ENCODE results near the gene DUSP12.

The DUSP12 gene

DNA sequence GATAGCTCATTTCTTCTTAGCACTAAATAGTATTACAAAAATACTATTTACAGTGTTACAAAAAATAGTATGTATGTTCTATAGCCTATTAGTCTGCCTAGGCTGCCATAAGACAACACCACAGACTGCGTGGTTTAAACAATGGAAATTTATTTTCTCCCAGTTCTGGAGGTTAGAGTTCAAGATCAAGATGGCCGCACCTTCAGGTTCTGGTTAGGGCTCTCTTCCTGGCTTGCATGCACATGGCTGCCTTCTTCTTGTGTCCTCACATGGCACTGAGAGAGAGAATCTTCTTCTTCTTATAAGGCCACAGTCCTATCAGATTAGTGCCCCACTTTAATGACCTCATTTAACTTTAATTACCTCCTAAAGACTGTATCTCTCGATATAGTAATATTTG, 20.7 kb downstream of the DUSP12 start:
- peak in 1 of 2 experiments; percentile 37 for DNase-seq
- TF ChIP-seq POLR2A (IDR thresholded peaks at IDR 0.05; ENCODE audit: low read length) (no peak), GATA1 (IDR thresholded peaks at IDR 0.05; ENCODE audit: low read depth, low read length) (no peak)

DNA sequence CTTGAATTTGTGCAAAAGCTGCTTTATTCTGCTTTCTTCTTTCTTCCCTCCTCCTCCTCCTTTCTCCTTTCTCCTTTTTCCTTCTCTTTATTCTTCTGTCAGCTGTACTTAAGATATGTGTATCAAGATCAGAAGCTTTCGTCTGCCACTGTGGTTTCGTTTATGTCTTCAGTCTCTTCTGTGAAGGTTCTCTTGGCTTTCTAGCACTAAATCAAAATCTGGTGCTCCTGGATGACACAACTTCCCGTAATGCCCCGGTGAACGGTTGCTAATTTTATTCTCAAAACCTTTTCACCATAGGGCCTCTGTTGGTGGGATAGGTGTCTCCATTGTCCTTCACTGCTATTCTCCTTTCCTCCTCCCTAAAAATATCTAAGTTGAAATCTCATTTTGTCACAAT, 21.6 kb downstream of the DUSP12 start:
- no peak for DNase-seq
- TF ChIP-seq POLR2A (IDR thresholded peaks at IDR 0.05; ENCODE audit: low read length) (no peak), GATA1 (IDR thresholded peaks at IDR 0.05; ENCODE audit: low read depth, low read length) (no peak)

DNA sequence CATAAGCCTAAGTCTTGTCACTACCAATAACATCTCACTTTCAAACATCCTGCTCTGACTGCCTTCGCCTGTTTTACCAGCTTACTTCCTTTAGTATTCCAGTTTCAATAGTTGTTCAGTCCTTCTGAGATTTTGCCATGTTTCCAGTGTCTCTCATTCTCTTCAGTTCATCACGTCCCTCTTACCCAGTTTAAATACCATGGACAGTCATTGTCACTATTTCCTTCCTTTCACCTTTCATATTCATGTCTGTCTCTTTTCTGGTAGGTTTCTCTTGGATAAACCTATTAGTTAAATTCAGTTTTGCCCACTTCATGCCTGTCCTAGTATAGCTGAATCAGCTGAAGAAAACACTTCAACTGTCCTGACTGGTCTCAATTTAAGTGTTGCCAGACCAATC, 22.4 kb downstream of the DUSP12 start:
- no peak for DNase-seq
- TF ChIP-seq GATA1 (IDR thresholded peaks at IDR 0.05; ENCODE audit: low read depth, low read length) (no peak), POLR2A (IDR thresholded peaks at IDR 0.05; ENCODE audit: low read length) (no peak)

DNA sequence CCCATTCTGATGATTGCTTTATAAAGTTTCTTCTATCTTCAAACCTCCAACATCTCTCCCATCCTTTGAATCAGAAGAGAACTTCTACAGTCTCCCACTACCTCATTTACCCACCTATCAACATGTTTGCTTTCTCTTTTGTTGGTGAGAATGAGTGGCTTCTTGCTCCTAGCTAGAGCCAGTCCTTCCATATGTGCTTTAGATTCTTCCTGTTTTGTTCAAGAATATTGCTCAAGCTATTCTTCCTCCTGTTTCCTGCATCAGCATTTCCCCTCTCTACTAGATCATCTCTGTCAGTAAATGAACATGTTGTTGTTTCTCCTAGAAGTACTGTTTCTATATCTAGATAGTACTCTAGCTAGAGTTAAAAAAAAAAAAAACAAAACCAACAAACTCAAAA, 22.8 kb downstream of the DUSP12 start:
- no peak for TF ChIP-seq POLR2A (IDR thresholded peaks at IDR 0.05; ENCODE audit: low read length)
- no peak for TF ChIP-seq GATA1 (IDR thresholded peaks at IDR 0.05; ENCODE audit: low read depth, low read length)
- DNase-seq = no peak

DNA sequence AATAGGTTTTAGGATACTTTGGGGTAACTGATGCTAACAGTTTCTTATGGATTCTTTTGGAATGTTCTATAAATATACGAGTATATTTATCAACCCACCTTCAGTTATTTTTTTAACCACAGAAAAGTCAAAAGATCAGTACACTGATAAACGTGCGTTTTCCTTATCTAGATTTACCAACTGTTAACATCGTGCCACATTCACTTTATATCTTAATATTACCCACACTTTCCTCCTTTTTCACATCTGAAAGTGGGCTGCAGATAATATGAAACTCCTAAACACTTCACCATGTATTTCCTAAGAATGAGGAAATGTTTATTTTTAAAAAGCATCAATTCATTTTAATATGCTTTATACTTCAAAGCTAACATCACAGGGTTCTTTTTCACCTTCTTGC, 24.2 kb downstream of the DUSP12 start:
- no peak for TF ChIP-seq GATA1 (IDR thresholded peaks at IDR 0.05; ENCODE audit: low read depth, low read length)
- no peak for TF ChIP-seq POLR2A (IDR thresholded peaks at IDR 0.05; ENCODE audit: low read length)
- peak in 1 of 2 experiments; percentile 12 for DNase-seq

DNA sequence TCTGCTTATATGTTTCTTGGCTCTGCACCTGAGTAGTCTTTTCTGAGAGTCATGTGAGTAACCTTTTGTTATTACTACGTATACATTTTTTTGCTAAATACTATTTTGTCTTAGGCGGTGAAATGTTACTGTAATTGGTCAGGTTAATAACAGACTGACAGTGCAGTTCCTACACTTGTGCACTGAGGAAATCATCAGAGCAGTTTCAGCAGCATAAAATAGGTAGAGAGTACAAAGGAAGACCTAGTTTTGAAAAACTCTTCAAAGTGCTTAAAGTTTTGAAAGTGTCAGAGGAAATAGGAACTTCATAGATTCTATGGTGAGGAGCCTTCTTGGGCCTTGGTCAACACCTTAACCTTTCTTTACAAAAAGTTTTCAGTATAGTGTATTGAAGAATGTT, 27.7 kb downstream of the DUSP12 start:
- TF ChIP-seq GATA1 (IDR thresholded peaks at IDR 0.05; ENCODE audit: low read depth, low read length) = no peak
- no peak for TF ChIP-seq POLR2A (IDR thresholded peaks at IDR 0.05; ENCODE audit: low read length)
- no peak for DNase-seq

DNA sequence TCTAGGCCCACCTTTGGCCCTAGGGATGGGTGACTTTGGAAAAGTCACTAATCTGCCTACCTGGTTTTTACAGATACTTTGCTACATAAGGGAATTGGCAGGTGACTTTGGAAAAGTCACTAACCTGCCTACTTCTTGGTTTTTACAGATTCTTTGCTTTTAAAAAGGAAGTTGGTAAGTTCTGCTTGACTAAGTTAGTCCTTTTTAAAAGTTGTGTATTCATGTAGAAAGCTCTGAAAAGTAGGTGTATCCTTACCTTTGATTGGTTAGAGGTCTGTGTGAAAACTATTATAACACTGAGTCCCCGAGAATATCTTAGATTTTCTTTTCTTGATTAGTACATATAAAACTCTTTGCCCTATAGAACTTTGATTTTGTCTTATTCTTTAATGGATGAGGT, 28.9 kb downstream of the DUSP12 start:
- DNase-seq = no peak
- TF ChIP-seq POLR2A (IDR thresholded peaks at IDR 0.05; ENCODE audit: low read length) (no peak), GATA1 (IDR thresholded peaks at IDR 0.05; ENCODE audit: low read depth, low read length) (no peak)

DNA sequence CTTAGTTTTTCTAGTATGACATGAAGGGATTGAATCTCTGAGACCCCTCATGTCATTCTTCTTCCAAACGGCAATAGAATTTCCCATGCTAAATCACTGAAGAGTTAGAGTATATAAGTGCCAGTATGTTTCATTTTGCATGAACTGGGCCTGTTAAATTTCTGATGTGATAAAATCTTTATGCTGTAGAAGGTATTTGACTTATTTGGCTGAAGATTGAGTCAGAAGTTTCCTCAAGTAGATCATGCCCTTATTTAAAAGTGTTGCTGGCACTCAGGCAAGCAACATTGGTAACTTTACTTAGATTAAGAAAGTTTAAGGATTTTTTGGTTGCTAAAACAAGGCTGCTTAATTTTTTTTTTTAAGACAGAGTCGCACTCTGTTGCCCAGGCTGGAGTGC, 29.8 kb downstream of the DUSP12 start:
- DNase-seq = no peak
- TF ChIP-seq GATA1 (IDR thresholded peaks at IDR 0.05; ENCODE audit: low read depth, low read length) (no peak), POLR2A (IDR thresholded peaks at IDR 0.05; ENCODE audit: low read length) (no peak)

DNA sequence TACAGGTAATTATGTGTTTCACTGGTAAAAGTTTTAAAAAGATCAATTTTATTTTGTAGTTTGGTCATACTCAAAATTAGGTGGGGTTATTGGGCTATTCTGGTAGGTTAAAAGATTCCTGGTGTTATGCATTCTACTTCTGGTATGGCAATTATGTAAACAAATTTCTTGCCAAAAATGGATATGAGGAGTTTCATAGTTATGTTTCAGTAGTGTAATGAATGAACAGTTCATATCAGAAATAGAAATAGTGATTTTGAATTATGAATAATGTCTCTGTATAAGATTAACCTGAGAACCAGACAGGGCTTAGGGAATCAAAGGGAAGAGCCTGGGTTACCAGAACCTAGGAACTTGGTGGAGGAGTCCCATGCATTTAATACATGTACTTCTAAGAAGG, 32.4 kb downstream of the DUSP12 start:
- DNase-seq = no peak
- TF ChIP-seq POLR2A (IDR thresholded peaks at IDR 0.05; ENCODE audit: low read length) = no peak
- TF ChIP-seq GATA1 (IDR thresholded peaks at IDR 0.05; ENCODE audit: low read depth, low read length) = no peak

DNA sequence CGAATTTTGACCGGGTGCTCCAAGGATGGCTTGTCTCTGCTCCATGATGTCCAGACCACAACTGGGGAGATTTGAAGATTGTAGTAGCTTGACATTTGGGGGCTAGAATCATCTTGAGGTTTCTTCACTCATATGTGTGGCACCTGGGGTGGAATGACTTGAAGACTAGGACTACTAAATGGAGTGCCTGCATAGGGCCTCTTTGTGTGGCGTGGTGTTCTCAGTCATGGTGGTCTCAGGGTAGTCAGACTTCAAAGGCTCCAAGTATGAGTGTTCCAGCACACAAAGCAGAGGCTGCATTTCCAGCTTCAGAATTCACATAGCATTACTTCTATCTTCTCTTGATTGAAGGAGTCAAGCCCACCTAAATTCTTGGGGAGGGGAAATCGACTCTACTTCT, 33.3 kb downstream of the DUSP12 start:
- TF ChIP-seq GATA1 (IDR thresholded peaks at IDR 0.05; ENCODE audit: low read depth, low read length) (no peak), POLR2A (IDR thresholded peaks at IDR 0.05; ENCODE audit: low read length) (no peak)

DNA sequence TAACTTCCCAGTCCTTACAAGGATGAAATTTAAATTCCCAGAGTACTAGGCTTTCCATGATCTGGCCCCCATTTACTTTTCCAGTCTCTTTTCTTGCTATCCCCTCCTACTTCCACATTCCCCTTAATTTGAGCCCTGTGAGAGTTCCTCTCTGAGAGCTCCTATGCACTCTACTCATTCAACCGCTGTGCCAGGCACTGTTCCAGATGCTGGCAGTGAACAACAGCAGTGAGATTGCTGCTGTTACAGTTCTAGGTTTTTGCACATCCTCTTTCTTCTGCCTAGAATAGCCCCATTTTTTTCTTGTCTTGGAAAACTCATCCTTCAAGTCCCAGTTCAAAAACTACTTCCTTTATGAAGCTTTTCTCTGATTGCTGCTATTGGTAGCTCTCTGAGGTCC, 35.4 kb downstream of the DUSP12 start:
- TF ChIP-seq POLR2A (IDR thresholded peaks at IDR 0.05; ENCODE audit: low read length) (no peak), GATA1 (IDR thresholded peaks at IDR 0.05; ENCODE audit: low read depth, low read length) (no peak)
- DNase-seq = no peak

More for the DNA sequence above, 33.3 kb downstream of the DUSP12 start:
- DNase-seq = no peak

DNA sequence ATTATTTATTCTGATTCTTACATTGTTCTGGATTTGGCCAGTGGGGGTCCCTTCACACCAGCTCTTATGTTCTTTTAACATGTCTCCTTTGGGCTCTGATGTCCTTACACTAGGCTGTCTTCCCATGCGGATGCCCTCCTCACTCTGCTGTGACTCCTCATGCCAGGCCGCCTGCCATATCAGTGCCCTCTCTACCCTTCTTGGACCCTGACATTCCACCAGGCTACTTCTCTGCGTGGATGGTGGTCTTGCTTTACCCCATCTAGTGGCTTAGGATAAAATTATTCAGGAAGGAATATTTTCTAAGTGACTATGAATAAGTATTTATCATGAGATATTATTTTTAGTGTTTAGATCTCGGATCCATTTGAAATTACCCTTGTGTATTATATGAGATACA, 37.8 kb downstream of the DUSP12 start:
- TF ChIP-seq POLR2A (IDR thresholded peaks at IDR 0.05; ENCODE audit: low read length) = no peak
- no peak for TF ChIP-seq GATA1 (IDR thresholded peaks at IDR 0.05; ENCODE audit: low read depth, low read length)

DNA sequence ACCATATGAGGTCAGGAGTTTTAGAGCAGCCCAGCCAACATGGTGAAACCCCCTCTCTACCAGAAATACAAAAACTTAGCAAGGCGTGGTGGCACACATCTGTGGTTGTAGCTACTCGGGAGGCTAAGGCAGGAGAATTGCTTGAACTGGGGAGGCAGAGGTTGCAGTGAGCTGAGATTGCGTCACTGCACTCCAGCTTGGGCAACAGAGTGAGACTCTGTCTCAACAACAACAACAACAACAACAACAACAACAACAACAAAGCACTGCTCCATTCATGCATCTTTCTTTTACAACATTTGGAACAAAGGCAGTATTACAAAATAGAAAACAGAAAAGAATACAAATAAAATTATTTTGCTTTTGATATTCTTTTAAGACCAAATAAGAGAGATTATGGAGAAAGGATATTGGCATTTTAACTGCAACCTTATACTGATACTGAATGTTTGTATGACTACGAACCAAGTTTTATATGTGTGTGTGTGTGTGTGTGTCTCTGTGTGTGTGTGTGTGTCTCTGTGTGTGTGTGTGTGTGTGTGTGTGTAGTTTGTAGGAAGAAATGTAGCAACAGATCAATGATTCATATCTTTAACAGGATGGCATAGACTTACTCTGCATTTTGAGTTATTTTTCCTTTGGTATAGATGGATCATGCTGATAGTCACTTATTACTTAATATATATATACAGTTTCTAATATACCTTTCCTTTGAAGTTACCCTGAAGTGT, 41.2 kb downstream of the DUSP12 start:
- TF ChIP-seq GATA1 (IDR thresholded peaks at IDR 0.05; ENCODE audit: low read depth, low read length) (no peak), POLR2A (IDR thresholded peaks at IDR 0.05; ENCODE audit: low read length) (no peak)

More for the DNA sequence above, 37.8 kb downstream of the DUSP12 start:
- DNase-seq = no peak

DNA sequence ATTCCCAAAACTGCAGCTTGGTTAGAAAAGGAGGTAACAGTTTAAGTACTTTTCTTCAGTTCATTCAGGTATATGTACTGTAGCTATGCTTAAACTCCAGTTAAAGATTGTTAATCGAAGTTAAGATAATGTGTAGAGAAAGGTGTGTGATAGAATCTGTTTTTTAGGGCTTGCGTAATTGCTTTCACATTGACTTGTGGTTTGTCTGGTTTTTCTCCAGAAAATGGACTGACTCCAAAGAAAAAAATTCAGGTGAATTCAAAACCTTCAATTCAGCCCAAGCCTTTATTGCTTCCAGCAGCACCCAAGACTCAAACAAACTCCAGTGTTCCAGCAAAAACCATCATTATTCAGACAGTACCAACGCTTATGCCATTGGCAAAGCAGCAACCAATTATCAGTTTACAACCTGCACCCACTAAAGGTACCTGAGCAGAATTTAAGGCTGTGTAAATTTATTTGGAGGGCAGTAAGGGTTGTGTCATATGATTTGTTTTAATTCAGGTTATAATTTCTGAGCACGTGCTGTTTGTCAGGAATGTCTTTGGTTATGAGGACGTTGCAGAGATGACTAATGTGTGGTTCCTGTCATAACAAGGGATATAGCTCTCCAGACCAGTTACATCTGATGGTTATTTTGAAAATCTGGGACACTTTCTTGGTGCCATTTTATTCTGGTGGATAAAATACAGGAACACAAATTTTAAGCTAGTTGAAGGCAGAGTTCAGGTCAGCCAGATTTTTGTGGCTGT, 42.5 kb downstream of the DUSP12 start:
- DNase-seq = no peak
- TF ChIP-seq POLR2A (IDR thresholded peaks at IDR 0.05; ENCODE audit: low read length) = no peak
- no peak for TF ChIP-seq GATA1 (IDR thresholded peaks at IDR 0.05; ENCODE audit: low read depth, low read length)

More for the DNA sequence above, 41.2 kb downstream of the DUSP12 start:
- DNase-seq = no peak

DNA sequence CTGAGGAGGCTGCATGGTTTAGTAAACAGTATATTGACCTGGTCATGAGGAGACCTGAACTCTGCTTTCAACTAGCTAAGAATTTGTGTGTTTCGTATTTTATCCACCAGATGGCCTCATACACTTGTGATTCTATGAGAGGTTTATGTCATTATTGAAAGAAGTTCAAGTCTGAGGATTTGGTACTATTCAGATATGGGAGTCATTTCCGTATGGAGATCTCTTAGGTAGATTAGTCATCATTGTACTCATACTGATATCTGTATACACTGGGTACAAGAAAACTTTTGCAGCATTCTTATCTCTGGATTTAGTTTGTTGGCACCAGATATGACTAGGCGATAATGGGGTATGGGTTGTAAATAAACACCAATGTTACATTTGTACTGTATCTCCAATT, 43.2 kb downstream of the DUSP12 start:
- TF ChIP-seq POLR2A (IDR thresholded peaks at IDR 0.05; ENCODE audit: low read length) (no peak), GATA1 (IDR thresholded peaks at IDR 0.05; ENCODE audit: low read depth, low read length) (no peak)
- DNase-seq = peak; percentile 67 to 79
